Measurements from ENCODE around the gene ENG.

The ENG gene

GRCh38 chr9:127778280-127779135, 76.0 kb downstream of the ENG start, which contains the start of gene SH2D3C:
Gene SH2D3C, minus strand, starts transcription at chr9:127778666. Its CDS starts 39 bp downstream, at chr9:127778627.
- no peak for DNase-seq (ENCODE audit: low read depth in 2 of 2, low spot score in 1 of 2)

GRCh38 chr9:127777368-127777980, 77.0 kb downstream of the ENG start:
- DNase-seq (ENCODE audit: low read depth in 2 of 2, low spot score in 1 of 2): no peak

- DNase-seq (ENCODE audit: low read depth in 2 of 2, low spot score in 1 of 2): no peak
Measured at GRCh38 chr9:127776924-127777289, 77.6 kb downstream of the ENG start.

GRCh38 chr9:127776195-127776923, 78.1 kb downstream of the ENG start:
- peak in 1 of 2 donors; percentile 53 for DNase-seq (ENCODE audit: low read depth in 2 of 2, low spot score in 1 of 2)

GRCh38 chr9:127773981-127774380, 80.5 kb downstream of the ENG start:
- DNase-seq (ENCODE audit: low read depth in 2 of 2, low spot score in 1 of 2): no peak

- DNase-seq (ENCODE audit: low read depth in 2 of 2, low spot score in 1 of 2): no peak
Measured at GRCh38 chr9:127773272-127773671, 81.2 kb downstream of the ENG start.

GRCh38 chr9:127772603-127773002, 81.9 kb downstream of the ENG start:
- no peak for DNase-seq (ENCODE audit: low read depth in 2 of 2, low spot score in 1 of 2)

- DNase-seq (ENCODE audit: low read depth in 2 of 2, low spot score in 1 of 2): no peak
Measured at GRCh38 chr9:127771570-127772189, 82.8 kb downstream of the ENG start.

- DNase-seq (ENCODE audit: low read depth in 2 of 2, low spot score in 1 of 2): peak; percentile 78 to 89
Measured at GRCh38 chr9:127770905-127771569, 83.4 kb downstream of the ENG start.

- DNase-seq (ENCODE audit: low read depth in 2 of 2, low spot score in 1 of 2): no peak
Measured at GRCh38 chr9:127770583-127770904, 83.9 kb downstream of the ENG start.

GRCh38 chr9:127769929-127770582, 84.4 kb downstream of the ENG start:
- no peak for DNase-seq (ENCODE audit: low read depth in 2 of 2, low spot score in 1 of 2)

GRCh38 chr9:127769101-127769500, 85.4 kb downstream of the ENG start:
- no peak for DNase-seq (ENCODE audit: low read depth in 2 of 2, low spot score in 1 of 2)

- no peak for DNase-seq (ENCODE audit: low read depth in 2 of 2, low spot score in 1 of 2)
Measured at GRCh38 chr9:127768698-127769097, 85.8 kb downstream of the ENG start.

- DNase-seq (ENCODE audit: low read depth in 2 of 2, low spot score in 1 of 2): no peak
Measured at GRCh38 chr9:127767909-127768331, 86.5 kb downstream of the ENG start.

- DNase-seq (ENCODE audit: low read depth in 2 of 2, low spot score in 1 of 2): no peak
Measured at GRCh38 chr9:127767410-127767809, 87.0 kb downstream of the ENG start.

- DNase-seq (ENCODE audit: low read depth in 2 of 2, low spot score in 1 of 2): no peak
Measured at GRCh38 chr9:127765418-127765817, 89.0 kb downstream of the ENG start.

All from stimulated activated CD8-positive, alpha-beta memory T cell treated with anti-CD3 and anti-CD28 coated beads, Interleukin-4, amount 100 ng/mL, for 1 hour (primary cell).